ENCODE measurements around the gene UPK1A. TPM values are rescaled to one million over a fixed set of nuclear protein-coding genes. Genes with fewer than 3 reads are reported as not detected.
A peak's percentile ranks its signal among the peaks of the same experiment; 100 is the strongest.

UPK1A gene
- total and polyA plus RNA-seq, 9 of the 15 experiments (the other 6 are each of a cell fraction or from before 2014, with no cell fraction given), result 0.06 to 0.13 TPM; not detected in 7

- Histone ChIP-seq H3K4me3 (no peak within 1 kb of the TSS), H4K20me1 (replicated peaks; ENCODE audit: control insufficient read depth, insufficient read depth, low read length) (no peaks in the 10 kb centered on the region), H2AFZ (ENCODE audit: low read depth, low read length) (no peak within 1 kb of the TSS), H3K9me3 (replicated peaks; ENCODE audit: control insufficient read depth, insufficient read depth, low read depth, low read length) (no peaks in the 10 kb centered on the region), H3K4me1 (replicated peaks in 1 of 2; ENCODE audit: control insufficient read depth in 2 of 2, insufficient read depth in 2 of 2, low read length in 2 of 2) (peaks cover 0 to 21% of the 10 kb centered on the region in 2 experiments; a peak in 3 of 5 replicates), H3K4me2 (ENCODE audit: insufficient read depth, low read length) (no peak within 1 kb of the TSS), H3K79me2 (ENCODE audit: control insufficient read depth, insufficient read depth, low read length) (no peaks in the 10 kb centered on the region), H3K27me3 (ENCODE audit: control insufficient read depth in 2 of 2, insufficient read depth in 2 of 2, low read length in 2 of 2) (peaks cover 10 to 30% of the 10 kb centered on the region in 2 experiments; a peak in 4 of 5 replicates), H3K27ac (ENCODE audit: extremely low read depth, low read depth, low read length) (no peak within 1 kb of the TSS), H3K9me1 (ENCODE audit: control insufficient read depth, insufficient read depth, low read length) (no peaks in the 10 kb centered on the region), H3K36me3 (ENCODE audit: control insufficient read depth, insufficient read depth, low read length) (no peaks in the 10 kb centered on the region), H3K9ac (ENCODE audit: insufficient read depth in 1 of 2, low read depth in 2 of 2, low read length in 2 of 2) (no peak within 1 kb of the TSS)
- POLR2A ChIA-PET, result interaction anchor here (0.7 to 1.1 kb wide), 2 partner anchors 36 to 568 kb away, joined by 3 read pairs; no protein-coding TSS in a partner anchor
- intact Hi-C loops (cut with micrococcal nuclease) (no loop called here), in situ Hi-C loops (cut with MboI) (loop anchor here (5.0 kb wide), 1 partner anchor 228 kb away; no protein-coding TSS in a partner anchor)
- ATAC-seq (peak; percentile 87), DNase-seq (ENCODE audit: extremely low read depth in 1 of 4, low spot score in 3 of 4) (peak; percentile 87 to 98 (median 95)), FAIRE-seq (peak; percentile 87)
- no TSS peak for BruUV-seq (replicated peaks)
- 5% methylated on average over 19 of the region's 24 CpGs for WGBS (ENCODE audit: insufficient coverage, low coverage, missing lambda C conversion rate)
- CTCF ChIA-PET (ENCODE audit: low intra/inter-chr PET ratio), result no interaction called here
- TF ChIP-seq RBM39 (optimal IDR thresholded peaks at IDR 0.05; ENCODE audit: low read depth, low read length) (no peak), POLR2B (IDR thresholded peaks at IDR 0.05; ENCODE audit: low read depth, partially characterized antibody) (no peak), CBFB (CRISPR knock-in tag; IDR thresholded peaks at IDR 0.05) (0 out of 2 replicates have a peak, but pooled peaks have one; percentile 40), NR3C1 (CRISPR knock-in tag; IDR thresholded peaks at IDR 0.05) (peak; percentile 69; the same call in 1 of the 2 replicates), FOXP1 (CRISPR knock-in tag; IDR thresholded peaks at IDR 0.05) (peak; percentile 93), CEBPG (CRISPR knock-in tag; IDR thresholded peaks at IDR 0.05) (peak; percentile 16; the same call in 1 of the 2 replicates), CEBPG (tag; conservative IDR thresholded peaks at IDR 0.05 in 1 of 2, IDR thresholded peaks at IDR 0.05 in 1 of 2) (no peak), ZNF133 (CRISPR knock-in tag; IDR thresholded peaks at IDR 0.05) (no peak), CHD2 (IDR thresholded peaks at IDR 0.05; ENCODE audit: low read depth, low read length) (peak; percentile 49; the same call in 1 of the 2 replicates), ZNF511 (CRISPR knock-in tag; IDR thresholded peaks at IDR 0.05) (peak; percentile 96), FUS (optimal IDR thresholded peaks at IDR 0.05; ENCODE audit: low read depth, low read length) (no peak), CTBP1 (IDR thresholded peaks at IDR 0.05; ENCODE audit: borderline replicate concordance) (peak; percentile 98), ZNF212 (CRISPR knock-in tag; IDR thresholded peaks at IDR 0.05) (no peak), XRCC4 (IDR thresholded peaks at IDR 0.05; ENCODE audit: extremely low read depth, insufficient read depth, insufficient read length) (no peak), ZNF280A (IDR thresholded peaks at IDR 0.05; ENCODE audit: low read depth, partially characterized antibody) (no peak), RNF2 (IDR thresholded peaks at IDR 0.05) (peak; percentile 83; the same call in 1 of the 2 replicates)
Measured at GRCh38 chr19:35704218-35704617, 37.9 kb downstream of the UPK1A start, which contains the start of gene ZBTB32. Gene ZBTB32, plus strand, starts transcription at chr19:35704558. Its CDS starts 10,069 bp downstream, at chr19:35714627.

Data from K562 (cell line).